ENCODE data around the gene PRKCI. TPM values are rescaled to one million over a fixed set of nuclear protein-coding genes. Genes with fewer than 3 reads are reported as not detected.
"Not testable (repeated sequence)": the region's sequence is repeated elsewhere in the genome, so short reads cannot be mapped to it uniquely, and the experiment has no call there.

Gene PRKCI
- 30.1 TPM for polyA plus RNA-seq
- long read RNA-seq, donor 1, full-length matches to known transcripts, result 10 of 15 reads
- long read RNA-seq, donor 1, partial matches to known transcripts, result 5 of 15 reads
- long read RNA-seq, donor 1, other reads (novel, unspliced or antisense), result 0 of 15 reads
- long read RNA-seq, donor 2, full-length matches to known transcripts, result 12 of 29 reads
- long read RNA-seq, donor 2, partial matches to known transcripts, result 17 of 29 reads
- long read RNA-seq, donor 2, other reads (novel, unspliced or antisense), result 0 of 29 reads
- long read RNA-seq, donor 3, result 0 reads
- long read RNA-seq, donor 4, partial matches to known transcripts, result 0 of 3 reads
- long read RNA-seq, donor 4, other reads (novel, unspliced or antisense), result 0 of 3 reads
- long read RNA-seq, donor 5, full-length matches to known transcripts, result 9 of 18 reads
- long read RNA-seq, donor 5, partial matches to known transcripts, result 9 of 18 reads
- long read RNA-seq, donor 5, other reads (novel, unspliced or antisense), result 0 of 18 reads
- long read RNA-seq, donor 6, full-length matches to known transcripts, result 11 of 19 reads
- long read RNA-seq, donor 6, partial matches to known transcripts, result 8 of 19 reads
- long read RNA-seq, donor 6, other reads (novel, unspliced or antisense), result 0 of 19 reads
- long read RNA-seq, donor 7, full-length matches to known transcripts, result 8 of 8 reads
- long read RNA-seq, donor 7, partial matches to known transcripts, result 0 of 8 reads
- long read RNA-seq, donor 7, other reads (novel, unspliced or antisense), result 0 of 8 reads
- long read RNA-seq, donor 8, full-length matches to known transcripts, result 11 of 20 reads
- long read RNA-seq, donor 8, partial matches to known transcripts, result 9 of 20 reads
- long read RNA-seq, donor 8, other reads (novel, unspliced or antisense), result 0 of 20 reads
- long read RNA-seq, donor 9, full-length matches to known transcripts, result 8 of 8 reads
- long read RNA-seq, donor 9, partial matches to known transcripts, result 0 of 8 reads
- long read RNA-seq, donor 9, other reads (novel, unspliced or antisense), result 0 of 8 reads
- long read RNA-seq, donor 10, full-length matches to known transcripts, result 12 of 12 reads
- long read RNA-seq, donor 10, partial matches to known transcripts, result 0 of 12 reads
- long read RNA-seq, donor 10, other reads (novel, unspliced or antisense), result 0 of 12 reads
- long read RNA-seq, donor 11, full-length matches to known transcripts, result 4 of 4 reads
- long read RNA-seq, donor 11, partial matches to known transcripts, result 0 of 4 reads
- long read RNA-seq, donor 11, other reads (novel, unspliced or antisense), result 0 of 4 reads

DNA sequence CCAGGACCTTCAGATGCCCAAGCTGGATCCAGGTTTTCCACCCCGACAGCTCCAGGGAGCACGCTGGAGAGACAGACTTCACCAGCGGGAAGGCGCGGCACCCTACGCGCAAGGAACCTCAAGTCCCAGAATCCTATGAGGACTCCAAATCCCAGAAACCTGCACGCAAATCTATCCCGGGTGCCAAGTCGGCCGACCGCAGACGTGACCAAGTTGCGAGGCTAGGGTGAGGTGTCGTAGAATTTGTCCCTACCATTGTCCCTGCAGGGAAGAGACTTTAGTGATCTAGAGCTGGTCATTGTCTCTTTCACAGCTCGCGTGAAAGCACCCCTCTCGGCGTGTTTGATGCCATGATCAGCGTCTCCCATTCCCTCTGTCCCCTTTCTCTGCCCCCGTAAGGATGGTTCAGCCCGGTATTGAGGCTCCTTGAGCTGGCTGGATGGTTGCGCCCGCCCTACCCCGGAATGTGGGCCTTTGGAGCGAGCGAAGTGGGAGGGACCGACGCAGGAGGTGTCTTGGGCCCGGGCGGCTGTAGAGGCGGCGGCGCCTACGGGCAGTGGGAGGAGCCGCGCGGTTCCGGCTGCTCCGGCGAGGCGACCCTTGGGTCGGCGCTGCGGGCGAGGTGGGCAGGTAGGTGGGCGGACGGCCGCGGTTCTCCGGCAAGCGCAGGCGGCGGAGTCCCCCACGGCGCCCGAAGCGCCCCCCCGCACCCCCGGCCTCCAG, at the start of gene PRKCI:
TSS of gene PRKCI (plus strand) at position 501 of the 723 bp plus-strand sequence. CDS start 246 bp downstream, outside the sequence.
- no peaks in the 10 kb centered on the region for H3K4me1 ChIP-seq (ENCODE audit: control insufficient read depth, insufficient read depth, low read length)
- no CpG with 5 or more reads among the region's 60 CpGs for WGBS (ENCODE audit: insufficient coverage, low lambda C conversion rate)
- peak within 1 kb of the TSS; percentile 88 for H3K27ac ChIP-seq (ENCODE audit: low read length)
- H3K36me3 ChIP-seq (ENCODE audit: control insufficient read depth, insufficient read depth, low read length), result no peaks in the 10 kb centered on the region
- peak; percentile 96 to 99 for DNase-seq
- peaks cover 7% of the 10 kb centered on the region for H3K9me3 ChIP-seq (ENCODE audit: control insufficient read depth, low read depth, low read length)
- peak within 1 kb of the TSS; percentile 85 for H3K4me3 ChIP-seq (ENCODE audit: low read length)
- no peaks in the 10 kb centered on the region for H3K27me3 ChIP-seq (ENCODE audit: control insufficient read depth, insufficient read depth, low read length)

DNA sequence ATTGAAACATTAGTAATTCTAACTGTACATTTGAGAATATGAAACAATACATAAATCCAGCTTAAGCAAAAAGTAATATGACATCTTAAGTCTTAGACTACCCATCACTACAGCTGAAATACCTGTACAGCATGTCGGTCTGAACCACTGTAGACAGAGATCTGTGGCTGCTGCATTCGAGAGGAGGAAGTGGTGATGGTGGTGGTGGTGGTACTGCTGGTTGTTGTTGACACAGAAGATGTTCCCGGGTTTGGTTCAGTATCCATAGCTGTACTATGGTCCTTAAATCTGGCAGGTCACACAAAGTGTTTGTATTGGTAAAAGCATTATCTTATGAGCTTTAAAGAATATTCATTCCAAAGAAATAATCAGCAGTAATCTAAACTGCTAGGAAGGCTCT, 43.6 kb upstream of the PRKCI start:
- no peak for DNase-seq
- Histone ChIP-seq H3K27ac (ENCODE audit: low read length) (no peak overlapping the region), H3K4me3 (ENCODE audit: low read length) (no peak overlapping the region), H3K9me3 (ENCODE audit: control insufficient read depth, low read depth, low read length) (no peaks in the 10 kb centered on the region), H3K36me3 (ENCODE audit: control insufficient read depth, insufficient read depth, low read length) (peaks cover 31% of the 10 kb centered on the region), H3K27me3 (ENCODE audit: control insufficient read depth, insufficient read depth, low read length) (no peaks in the 10 kb centered on the region), H3K4me1 (ENCODE audit: control insufficient read depth, insufficient read depth, low read length) (peaks cover 6% of the 10 kb centered on the region)
- WGBS (ENCODE audit: insufficient coverage, low lambda C conversion rate), result no CpG with 5 or more reads among the region's 3 CpGs

DNA sequence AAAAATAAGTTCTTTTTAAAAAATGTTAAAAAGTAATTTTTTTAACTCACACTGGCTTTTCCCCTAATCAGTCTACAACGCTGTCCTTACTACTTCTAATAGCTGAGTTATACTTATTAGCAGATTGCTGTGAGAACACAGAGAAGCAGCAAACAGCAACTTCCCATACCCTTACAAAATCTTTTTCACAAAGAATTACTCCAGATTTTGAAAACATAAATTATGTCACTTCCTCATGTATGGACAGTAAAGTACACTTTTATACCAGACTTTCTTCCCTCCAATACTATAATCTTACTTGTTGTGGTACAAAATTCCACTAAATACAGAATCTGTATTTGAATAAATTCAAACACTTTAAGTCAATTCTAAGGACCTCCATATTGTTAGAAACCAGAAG, 42.8 kb upstream of the PRKCI start:
- 50% methylated on average over 1 of the region's 1 CpG for WGBS (ENCODE audit: insufficient coverage, low lambda C conversion rate)
- peak overlapping the region; percentile 92 for H3K4me3 ChIP-seq (ENCODE audit: low read length)
- H3K4me1 ChIP-seq (ENCODE audit: control insufficient read depth, insufficient read depth, low read length), result peaks cover 6% of the 10 kb centered on the region
- peaks cover 29% of the 10 kb centered on the region for H3K36me3 ChIP-seq (ENCODE audit: control insufficient read depth, insufficient read depth, low read length)
- H3K9me3 ChIP-seq (ENCODE audit: control insufficient read depth, low read depth, low read length), result no peaks in the 10 kb centered on the region
- H3K27ac ChIP-seq (ENCODE audit: low read length), result no peak overlapping the region
- H3K27me3 ChIP-seq (ENCODE audit: control insufficient read depth, insufficient read depth, low read length), result no peaks in the 10 kb centered on the region
- no peak for DNase-seq

DNA sequence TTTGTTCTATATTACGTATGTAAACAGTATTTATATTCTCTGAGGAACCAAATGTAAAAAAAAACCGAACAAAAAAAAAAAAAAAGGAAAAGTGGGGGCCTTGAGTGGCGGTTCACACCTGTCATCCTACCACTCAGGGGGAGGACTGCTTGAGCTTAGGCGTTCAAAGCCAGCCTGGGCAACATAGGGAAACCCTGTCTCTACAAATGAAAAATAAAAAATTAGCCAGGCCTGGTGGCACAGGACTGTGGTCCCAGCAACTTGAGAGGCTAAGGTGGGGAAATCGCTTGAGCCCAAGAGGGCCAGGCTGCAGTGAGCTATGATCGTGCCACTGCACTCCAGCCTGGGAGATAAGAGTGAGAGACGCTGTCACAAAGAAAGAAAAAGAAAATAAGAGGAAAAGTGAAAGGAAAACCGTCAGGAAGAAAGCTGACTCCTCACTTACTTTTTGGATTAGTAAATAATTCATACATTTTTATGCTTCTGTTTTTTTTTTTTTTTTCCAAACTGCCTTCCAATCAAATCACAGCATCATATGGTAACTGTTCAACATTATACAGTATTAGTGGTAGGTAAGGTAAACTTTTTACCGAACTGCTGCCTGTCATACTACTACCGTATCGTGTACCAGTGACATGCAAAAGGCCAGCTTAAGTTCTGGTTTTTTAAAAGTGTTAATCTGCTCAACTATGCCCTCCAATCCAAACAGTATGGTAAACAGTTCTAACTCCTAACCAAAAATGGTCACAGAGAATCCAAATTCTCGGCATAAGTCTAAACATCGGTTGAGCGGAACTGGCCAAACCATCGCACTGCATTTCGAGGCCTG, 41.9 kb upstream of the PRKCI start:
- DNase-seq, result peak; percentile 44 to 77
- H3K4me3 ChIP-seq (ENCODE audit: low read length), result peak overlapping the region; percentile 92
- 29% methylated on average over 1 of the region's 16 CpGs for WGBS (ENCODE audit: insufficient coverage, low lambda C conversion rate)
- H3K27me3 ChIP-seq (ENCODE audit: control insufficient read depth, insufficient read depth, low read length), result no peaks in the 10 kb centered on the region
- peaks cover 6% of the 10 kb centered on the region for H3K4me1 ChIP-seq (ENCODE audit: control insufficient read depth, insufficient read depth, low read length)
- H3K36me3 ChIP-seq (ENCODE audit: control insufficient read depth, insufficient read depth, low read length), result peaks cover 22% of the 10 kb centered on the region
- H3K9me3 ChIP-seq (ENCODE audit: control insufficient read depth, low read depth, low read length), result no peaks in the 10 kb centered on the region
- H3K27ac ChIP-seq (ENCODE audit: low read length), result peak overlapping the region; percentile 93

DNA sequence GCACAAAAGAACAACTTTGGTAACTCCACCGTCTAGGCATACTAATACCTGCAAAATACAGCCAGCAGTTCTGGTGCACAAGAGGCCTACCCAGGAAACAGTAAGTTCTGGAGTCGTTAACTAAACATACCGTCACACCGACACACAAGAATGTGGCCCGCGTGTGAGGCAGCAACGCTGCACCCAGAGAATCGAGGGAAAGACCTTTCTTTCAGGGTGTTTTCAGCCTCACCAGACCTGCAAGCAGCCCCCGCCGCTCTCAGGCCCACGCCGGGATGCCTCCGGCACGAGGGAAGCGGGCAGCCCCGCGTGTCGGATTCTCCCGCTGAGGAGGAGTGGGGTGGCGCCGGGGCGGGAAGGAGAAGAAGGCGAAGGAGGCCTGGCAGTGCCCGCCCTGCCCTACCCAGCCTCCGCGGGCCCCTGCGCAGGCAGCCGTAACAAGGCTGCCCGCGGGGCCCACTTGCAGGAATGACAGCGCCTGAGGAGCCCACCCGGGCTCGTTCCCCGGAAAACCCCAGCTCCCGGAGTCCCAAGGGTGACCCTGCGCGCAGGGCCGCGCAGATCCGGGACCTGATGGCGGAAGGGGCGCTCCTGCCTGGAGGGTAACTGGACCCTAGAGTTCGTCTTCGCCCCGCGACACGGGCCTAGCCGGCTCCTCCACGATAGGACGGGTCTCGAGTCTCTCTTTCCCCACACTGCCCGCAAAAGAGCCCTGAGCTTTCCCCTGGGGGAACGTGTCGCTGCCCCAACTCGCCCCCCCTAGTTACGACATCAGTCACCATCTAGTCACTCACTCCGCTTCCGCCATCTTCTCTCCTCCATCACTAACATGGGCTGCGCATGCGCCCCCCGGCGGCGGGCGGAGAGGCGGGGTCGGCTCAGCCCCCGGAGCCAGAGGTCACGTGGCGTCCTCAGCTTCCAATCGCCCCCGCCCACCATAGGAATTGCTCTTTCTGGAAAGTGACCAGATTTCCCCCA, 41.0 kb upstream of the PRKCI start, which contains the start of gene PHC3:
TSS of gene PHC3 (minus strand) at position 826 of the 978 bp plus-strand sequence. CDS start at position 808, 18 bp downstream.
- Histone ChIP-seq H3K36me3 (ENCODE audit: control insufficient read depth, insufficient read depth, low read length) (peaks cover 18% of the 10 kb centered on the region), H3K27ac (ENCODE audit: low read length) (peak within 1 kb of the TSS; percentile 93), H3K9me3 (ENCODE audit: control insufficient read depth, low read depth, low read length) (no peaks in the 10 kb centered on the region), H3K4me3 (ENCODE audit: low read length) (peak within 1 kb of the TSS; percentile 92), H3K4me1 (ENCODE audit: control insufficient read depth, insufficient read depth, low read length) (peaks cover 6% of the 10 kb centered on the region), H3K27me3 (ENCODE audit: control insufficient read depth, insufficient read depth, low read length) (no peaks in the 10 kb centered on the region)
- DNase-seq, result peak; percentile 91 to 93
- no CpG with 5 or more reads among the region's 71 CpGs for WGBS (ENCODE audit: insufficient coverage, low lambda C conversion rate)

DNA sequence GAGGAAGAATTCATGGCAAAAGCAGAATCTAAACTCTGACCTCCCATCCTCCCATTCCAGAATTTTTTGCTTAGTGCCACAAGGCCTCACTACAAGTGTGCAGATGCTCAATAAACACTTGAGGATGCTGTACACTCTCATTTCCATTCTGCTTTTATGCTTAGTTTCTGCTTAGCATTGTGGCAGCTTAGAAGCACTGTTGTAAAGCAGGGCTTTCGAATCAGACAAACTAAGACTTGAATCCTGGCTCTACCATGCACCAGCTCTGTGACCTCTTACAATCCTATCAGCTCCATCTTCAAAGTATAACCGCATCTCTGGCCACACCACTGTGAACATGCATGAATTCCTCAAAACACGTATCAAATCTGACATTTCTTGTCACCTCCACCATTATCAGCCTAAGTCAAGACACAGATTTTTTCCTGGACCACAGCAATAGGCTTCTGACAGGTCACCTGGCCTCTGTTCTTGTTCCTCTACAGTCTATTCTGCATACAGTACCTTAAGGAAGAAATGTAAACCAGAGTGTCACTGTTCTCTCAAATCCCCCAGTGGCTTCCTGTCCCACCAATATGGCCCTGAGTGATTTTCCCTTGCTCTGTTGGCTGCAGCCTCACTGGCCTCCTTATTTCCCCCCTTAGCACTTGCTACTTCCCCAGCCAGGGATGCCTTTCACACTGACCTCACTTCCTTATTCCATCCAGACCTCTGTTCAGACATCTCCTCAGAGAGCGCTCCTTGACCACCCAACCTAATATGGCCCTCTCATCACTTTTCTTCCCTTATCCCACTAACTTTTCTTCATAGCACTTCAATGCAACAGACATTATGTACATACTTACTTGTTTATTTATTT, 32.6 kb upstream of the PRKCI start:
- no peaks in the 10 kb centered on the region for H3K27me3 ChIP-seq (ENCODE audit: control insufficient read depth, insufficient read depth, low read length)
- H3K36me3 ChIP-seq (ENCODE audit: control insufficient read depth, insufficient read depth, low read length), result no peaks in the 10 kb centered on the region
- H3K4me3 ChIP-seq (ENCODE audit: low read length), result no peak overlapping the region
- no peak overlapping the region for H3K27ac ChIP-seq (ENCODE audit: low read length)
- no peaks in the 10 kb centered on the region for H3K4me1 ChIP-seq (ENCODE audit: control insufficient read depth, insufficient read depth, low read length)
- no peak for DNase-seq
- H3K9me3 ChIP-seq (ENCODE audit: control insufficient read depth, low read depth, low read length), result no peaks in the 10 kb centered on the region
- WGBS (ENCODE audit: insufficient coverage, low lambda C conversion rate), result no CpG with 5 or more reads among the region's 4 CpGs

DNA sequence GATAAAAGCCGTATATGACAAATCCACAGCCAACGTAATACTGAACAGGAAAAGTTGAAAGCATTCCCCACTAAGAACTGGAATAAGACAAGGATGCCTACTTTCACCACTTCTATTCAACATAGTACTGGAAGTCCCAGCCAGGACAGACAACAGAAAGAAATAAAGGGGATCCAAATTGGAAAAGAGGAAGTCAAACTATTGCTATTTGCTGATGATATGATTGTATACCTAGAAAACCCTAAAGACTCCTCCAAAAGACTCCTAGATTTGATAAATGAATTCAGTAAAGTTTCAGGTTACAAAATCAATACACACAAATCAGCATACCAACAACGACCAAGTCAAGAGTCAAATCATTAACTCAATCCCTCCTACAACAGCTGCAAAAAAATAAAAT, 26.5 kb upstream of the PRKCI start:
- H3K36me3 ChIP-seq (ENCODE audit: control insufficient read depth, insufficient read depth, low read length); H3K9me3 ChIP-seq (ENCODE audit: control insufficient read depth, low read depth, low read length); H3K4me3 ChIP-seq (ENCODE audit: low read length); H3K4me1 ChIP-seq (ENCODE audit: control insufficient read depth, insufficient read depth, low read length); DNase-seq; H3K27me3 ChIP-seq (ENCODE audit: control insufficient read depth, insufficient read depth, low read length); H3K27ac ChIP-seq (ENCODE audit: low read length): not testable (repeated sequence)
- WGBS (ENCODE audit: insufficient coverage, low lambda C conversion rate), result 100% methylated on average over 1 of the region's 3 CpGs

DNA sequence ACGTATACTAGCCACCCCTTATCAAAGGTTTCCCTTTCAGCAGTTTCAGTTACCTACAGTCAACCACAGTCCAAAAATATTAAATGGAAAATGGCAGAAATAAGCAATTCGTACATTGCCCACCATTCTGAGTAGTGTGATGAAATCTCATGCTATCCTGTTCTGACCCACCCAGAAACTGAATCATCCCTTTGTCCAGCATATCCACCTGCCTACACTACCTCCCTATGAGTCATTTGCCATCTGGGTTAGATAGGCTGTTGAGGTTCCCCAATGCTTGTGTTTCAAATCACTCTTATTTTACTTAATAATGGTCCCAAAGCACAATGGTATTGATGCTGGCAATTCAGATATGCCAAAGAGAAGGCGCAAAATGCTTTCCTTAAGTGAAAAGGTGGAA, 25.4 kb upstream of the PRKCI start:
- 100% methylated on average over 1 of the region's 3 CpGs for WGBS (ENCODE audit: insufficient coverage, low lambda C conversion rate)

More for the DNA sequence above, 25.4 kb upstream of the PRKCI start:
- no peaks in the 10 kb centered on the region for H3K27me3 ChIP-seq (ENCODE audit: control insufficient read depth, insufficient read depth, low read length)
- no peak for DNase-seq
- no peaks in the 10 kb centered on the region for H3K9me3 ChIP-seq (ENCODE audit: control insufficient read depth, low read depth, low read length)
- no peak overlapping the region for H3K27ac ChIP-seq (ENCODE audit: low read length)
- H3K4me1 ChIP-seq (ENCODE audit: control insufficient read depth, insufficient read depth, low read length), result no peaks in the 10 kb centered on the region
- H3K4me3 ChIP-seq (ENCODE audit: low read length), result no peak overlapping the region
- H3K36me3 ChIP-seq (ENCODE audit: control insufficient read depth, insufficient read depth, low read length), result no peaks in the 10 kb centered on the region

Data from large intestine (tissue), 12 donors.